ENCODE measurements around the gene HEPACAM2.
A peak's percentile ranks its signal among the peaks of the same experiment; 100 is the strongest.

The HEPACAM2 gene

DNA sequence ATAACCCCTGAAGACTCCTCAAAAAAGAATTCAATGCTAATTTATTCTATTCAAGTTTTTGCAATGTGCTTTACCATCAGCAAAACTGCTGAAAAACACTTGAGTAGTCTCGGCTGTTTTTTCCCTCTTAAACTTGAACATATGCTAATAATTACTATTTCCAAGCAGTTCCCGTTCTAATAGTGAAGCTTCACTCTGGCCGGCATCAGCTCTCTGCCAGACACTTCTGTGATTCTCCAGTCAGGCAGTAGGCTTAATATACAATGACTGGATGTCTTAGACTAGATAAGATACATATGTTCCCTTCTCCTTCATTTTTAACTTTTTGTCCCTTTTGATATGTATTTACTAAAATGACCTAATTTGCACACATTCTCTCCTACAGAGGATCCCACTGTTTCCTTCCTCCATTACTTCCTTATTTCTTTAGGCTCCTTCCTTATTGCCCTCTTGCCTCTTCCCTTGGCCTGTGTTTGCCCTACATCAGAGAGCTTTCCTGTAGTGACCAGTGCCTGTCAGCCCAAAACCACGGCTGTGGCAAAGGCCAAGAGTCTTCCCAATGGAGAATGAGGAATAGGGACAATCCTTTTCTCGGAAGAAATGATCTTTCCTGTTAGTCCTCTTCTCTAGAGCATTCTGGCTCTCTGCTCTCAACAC lies 23.5 kb downstream of the HEPACAM2 start:
- FAIRE-seq, result no peak

DNA sequence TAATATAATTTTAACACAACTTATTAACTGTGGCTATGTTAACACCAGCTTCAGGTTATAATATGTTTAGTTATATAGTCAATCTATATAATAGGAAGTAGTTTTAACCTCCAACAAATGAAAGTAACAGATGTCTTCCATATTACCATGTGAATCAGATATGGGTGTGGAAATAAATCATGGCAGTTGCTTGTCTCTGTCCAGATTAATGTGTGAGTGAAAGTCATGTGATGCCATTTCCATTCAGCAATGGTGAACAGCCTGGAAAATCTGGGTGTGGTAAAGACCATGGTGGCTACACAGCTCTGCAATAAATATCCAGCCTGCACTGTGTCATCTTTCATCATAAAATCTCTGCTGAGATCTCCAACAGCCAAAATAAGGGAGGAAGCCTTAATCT lies 27.8 kb downstream of the HEPACAM2 start:
- no peak for FAIRE-seq

DNA sequence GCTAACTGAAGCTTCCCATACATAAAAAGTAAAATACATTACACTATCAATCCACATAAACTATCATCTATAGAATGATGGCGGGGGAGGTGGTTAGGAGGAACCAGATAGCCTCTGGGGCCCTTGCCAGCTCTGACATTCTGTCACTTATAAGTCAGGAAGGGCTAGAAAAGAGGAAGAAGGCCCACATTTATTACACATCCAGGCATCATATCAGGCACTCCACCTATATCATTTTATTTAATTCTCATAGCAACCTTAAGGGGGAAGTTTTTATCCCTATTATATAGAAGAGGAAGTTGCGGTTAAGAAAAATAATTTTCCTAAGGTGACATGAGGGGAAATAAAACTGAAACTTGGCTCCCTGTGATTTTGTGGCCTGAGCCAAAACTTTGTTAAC lies 29.9 kb downstream of the HEPACAM2 start:
- no peak for FAIRE-seq

DNA sequence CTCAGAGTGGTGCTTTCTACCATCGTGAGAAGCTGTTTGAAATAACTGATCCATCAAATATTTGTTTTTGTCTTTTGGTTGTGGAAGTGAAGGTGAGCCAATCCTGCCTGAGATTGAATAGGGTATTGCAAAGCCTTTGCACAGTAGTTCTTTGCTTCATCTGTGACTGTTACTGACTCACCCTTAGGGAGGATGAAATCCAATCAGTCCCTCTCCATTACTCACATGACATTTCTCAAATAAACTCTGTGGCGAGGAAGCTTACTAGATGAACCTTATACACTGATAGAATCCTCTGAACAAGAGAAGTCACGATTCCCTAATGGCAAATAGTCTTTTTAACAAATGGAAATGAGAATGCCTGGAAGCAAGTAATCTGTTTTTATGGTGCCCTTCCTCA lies 31.9 kb downstream of the HEPACAM2 start:
- FAIRE-seq, result no peak

DNA sequence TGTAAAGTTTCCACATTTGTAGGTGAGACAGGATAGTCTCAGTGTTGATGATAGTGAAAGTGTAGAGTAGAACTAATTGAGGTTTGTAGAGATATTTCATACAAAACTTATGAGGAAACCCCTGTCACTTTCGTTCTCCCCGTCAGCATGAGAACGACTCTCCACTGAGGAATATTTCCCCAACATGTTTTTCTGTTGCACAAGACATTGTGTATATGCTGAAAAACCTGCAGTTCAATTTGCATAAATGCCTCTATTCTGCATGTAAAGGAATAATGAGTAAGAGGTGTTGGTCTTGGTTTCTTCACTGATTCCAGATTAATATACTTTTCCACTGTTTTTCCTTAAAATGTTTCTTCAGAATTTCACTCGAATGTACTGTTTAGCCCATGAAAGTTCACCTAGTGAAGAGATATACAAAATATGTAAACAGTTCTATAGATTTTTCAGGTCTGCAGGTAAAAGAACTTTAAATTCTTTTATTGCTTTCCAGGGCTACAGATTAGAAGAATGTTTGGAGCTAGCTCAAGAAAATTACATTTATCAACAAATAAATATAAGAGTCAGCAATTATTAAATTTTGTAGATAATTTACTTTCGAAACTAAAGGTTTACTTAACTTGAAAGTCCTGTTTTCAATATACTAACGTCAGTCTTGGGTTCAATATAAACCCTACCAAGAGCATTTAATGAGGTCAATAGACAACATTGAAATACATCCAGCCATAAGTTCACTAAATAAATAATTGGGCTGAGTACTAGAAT lies 37.2 kb downstream of the HEPACAM2 start:
- FAIRE-seq, result no peak

DNA sequence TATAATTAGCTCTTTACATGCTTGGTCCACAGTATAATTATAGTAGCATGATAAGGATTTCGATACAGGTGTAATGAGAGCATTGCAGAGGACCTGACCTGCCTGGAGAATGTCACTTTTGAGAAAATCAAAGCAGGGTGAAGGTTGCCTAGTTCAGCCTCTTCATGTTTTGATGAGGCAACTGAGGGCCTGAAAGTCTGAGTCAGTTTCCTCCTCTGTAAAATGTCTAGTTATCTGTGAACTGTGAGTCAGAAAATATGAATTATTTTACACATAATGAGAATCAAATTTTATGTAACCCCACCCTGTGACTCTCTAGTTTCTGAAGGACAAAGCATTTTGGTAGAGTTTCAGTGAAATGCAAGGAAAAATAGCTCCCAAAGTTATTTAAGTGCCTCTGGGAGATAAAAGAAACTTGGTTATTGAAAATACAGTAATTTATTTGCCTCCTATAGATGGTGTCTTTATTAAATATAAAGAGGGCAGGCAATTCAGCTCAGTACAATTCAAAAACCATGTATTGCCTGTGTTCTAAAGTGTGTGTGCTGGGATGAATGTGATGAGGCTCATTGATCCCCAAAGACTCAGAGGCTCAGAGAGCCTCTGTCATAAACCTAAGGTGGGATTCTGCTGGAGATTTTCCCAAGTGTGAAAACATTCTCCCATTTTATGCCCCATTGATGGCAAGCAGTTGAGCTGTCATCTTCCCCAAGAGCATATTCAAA lies 40.8 kb downstream of the HEPACAM2 start:
- FAIRE-seq, result no peak

DNA sequence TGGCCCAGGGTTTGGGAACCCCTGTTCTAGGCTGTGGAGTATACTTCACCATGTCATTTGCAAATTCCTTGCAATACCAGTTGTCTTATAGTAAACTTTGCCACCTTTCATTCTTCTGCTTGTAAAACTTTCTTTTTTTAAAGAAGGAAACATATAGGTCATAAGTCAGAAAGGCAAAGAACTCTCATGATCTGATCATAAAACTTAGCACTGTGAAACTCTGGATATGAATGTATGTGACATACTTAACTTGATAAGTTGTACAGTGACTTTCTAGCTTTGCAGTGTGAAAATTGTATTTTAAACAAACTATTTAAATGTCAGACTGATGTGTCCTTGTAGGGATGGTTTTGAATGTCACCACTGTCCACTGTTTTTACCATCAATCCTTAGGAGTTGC lies 47.1 kb downstream of the HEPACAM2 start:
- no peak for FAIRE-seq

DNA sequence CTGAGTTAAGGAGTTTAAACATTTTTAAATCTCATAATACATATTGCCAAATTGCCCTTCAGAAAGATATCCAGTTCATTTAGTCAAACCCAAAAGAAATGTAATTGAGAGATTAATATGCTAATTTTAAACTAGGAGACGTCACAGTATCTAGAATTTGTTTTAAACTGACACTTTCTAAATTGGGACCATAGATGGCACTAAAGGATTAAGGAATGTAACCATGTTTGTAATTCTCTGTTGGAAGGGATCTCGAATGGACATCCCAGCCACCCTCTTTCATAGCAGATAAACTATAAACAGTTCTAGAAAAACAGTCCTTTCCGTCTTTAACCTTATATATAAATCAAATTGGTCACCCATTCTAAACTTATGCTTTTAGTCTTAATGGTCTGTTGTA lies 48.1 kb downstream of the HEPACAM2 start:
- peak; percentile 87 for FAIRE-seq

DNA sequence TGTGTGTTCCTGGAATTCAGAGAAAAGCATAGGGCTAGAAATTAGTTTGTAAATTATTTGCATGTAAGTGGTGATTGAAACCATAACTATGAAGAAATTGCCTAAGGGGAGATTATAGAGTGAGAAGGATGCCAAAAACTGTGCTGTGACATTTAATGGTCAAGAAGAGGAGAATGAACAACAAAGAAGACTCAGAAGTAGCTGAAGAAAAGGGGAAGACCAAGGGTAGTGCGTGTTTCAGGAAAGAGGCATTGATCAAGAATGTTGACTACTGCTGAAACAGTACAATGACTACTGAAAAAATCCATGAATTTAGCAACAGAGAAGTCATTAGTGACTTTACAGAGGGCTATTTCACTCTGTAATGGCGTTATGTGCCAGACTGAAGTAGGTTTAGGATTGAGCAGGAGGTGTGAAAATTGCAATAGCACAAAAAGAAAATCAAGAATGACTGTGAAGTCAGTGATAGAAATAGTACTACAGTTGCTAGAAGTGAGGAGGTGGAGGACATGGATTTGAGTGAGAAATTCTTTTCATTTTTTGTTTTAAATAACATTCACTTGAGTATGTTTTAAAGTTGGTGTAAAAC lies 49.2 kb downstream of the HEPACAM2 start:
- no peak for FAIRE-seq

DNA sequence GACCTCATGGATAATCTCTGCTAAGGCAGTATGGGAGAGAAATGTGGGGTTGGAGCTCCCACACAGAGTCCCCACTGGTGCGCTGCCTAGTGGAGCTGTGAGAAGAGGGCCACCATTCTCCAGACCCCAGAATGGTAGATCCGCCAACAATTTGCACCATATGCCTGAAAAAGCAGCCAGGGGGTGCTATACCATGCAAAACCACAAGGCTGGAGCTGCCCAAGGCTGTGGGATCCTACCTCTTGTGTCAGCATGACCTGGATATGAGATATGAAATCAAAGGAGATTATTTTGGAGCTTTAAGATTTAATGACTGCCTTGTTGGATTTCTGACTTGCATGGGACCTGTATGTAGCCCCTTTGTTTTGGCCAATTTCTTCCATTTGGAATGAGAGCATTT lies 51.0 kb downstream of the HEPACAM2 start:
- no peak for FAIRE-seq

DNA sequence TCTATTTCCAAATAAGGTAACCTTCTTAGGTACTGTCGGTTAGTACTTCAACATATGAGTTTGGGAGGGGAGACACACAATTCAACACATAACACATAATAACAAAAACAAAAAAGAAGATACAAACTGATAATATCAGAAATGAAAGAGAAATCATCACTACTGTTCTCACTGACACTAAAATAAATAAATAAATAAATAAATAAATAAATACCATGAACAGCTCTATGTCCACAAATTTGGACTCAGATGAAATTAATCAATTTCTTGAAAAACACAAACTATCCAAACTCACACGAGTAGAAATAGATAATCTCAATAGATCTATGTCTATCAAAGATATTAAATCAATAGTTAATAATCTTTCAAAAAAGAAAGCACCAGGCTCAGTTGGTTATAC lies 53.6 kb downstream of the HEPACAM2 start:
- peak; percentile 16 for FAIRE-seq

DNA sequence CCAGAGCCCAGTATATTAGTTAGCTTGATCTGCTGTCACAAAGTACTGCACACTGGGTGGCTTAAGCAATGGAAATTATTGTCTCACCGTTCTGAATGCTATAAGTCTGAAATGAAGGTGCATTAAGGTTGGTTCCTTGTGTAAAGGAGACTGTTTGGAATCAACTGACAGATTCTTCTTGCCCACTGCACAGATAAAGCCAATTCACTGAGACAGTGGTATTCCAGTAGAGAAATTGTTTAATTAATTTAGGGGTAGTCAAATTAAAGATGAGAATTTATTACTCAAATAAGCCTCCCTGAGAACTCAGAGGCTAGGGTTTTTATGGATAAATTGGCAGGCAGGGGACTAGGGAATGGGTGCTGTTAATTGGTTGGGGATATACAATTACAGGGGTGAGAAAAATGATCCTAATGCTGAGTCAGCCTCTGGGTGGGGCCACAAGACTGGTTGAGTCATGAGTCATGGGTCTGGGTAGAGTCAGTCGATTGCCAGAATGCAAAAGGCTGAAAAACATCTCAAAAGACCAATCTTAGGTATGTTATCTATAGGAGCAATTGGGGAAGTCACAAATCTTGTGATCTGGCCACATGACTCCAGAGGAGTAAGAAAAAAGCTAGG lies 54.6 kb downstream of the HEPACAM2 start:
- FAIRE-seq, result no peak

DNA sequence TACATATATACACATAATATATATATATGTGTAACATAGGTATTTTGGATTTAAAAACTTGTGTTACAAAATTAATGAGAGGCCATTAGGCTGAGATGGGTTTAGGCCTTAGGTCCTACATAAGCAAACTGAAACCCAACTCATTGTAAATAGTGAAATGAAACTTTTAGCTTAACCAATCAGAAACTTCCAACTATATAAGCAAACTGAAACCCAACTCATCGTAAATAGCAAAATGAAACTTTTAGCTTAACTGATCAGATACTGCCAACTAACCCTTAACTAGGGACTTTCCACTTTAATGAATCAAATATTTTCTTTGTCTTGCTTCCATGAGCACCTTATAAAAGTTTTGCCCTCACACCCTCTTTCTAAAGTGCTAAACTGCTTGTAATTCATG lies 60.8 kb downstream of the HEPACAM2 start:
- FAIRE-seq, result no peak

DNA sequence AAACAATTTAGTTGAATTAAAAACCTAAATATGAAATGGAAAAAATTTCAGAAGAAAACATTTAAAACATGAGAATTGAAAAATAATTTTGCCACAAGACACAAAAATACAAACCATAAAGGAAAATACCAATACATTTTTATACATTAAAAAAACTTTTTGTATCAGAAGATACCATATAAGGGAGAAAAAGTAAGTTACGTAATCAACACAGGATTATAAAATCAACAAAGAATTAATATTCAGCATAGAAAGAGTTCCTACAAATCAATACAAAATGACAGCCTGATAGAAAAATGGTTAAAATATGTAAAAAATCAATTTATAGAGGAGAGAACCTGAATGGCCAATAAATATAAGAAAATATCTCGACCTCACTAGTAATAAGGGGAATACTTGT lies 61.5 kb downstream of the HEPACAM2 start:
- FAIRE-seq, result peak; percentile 95

DNA sequence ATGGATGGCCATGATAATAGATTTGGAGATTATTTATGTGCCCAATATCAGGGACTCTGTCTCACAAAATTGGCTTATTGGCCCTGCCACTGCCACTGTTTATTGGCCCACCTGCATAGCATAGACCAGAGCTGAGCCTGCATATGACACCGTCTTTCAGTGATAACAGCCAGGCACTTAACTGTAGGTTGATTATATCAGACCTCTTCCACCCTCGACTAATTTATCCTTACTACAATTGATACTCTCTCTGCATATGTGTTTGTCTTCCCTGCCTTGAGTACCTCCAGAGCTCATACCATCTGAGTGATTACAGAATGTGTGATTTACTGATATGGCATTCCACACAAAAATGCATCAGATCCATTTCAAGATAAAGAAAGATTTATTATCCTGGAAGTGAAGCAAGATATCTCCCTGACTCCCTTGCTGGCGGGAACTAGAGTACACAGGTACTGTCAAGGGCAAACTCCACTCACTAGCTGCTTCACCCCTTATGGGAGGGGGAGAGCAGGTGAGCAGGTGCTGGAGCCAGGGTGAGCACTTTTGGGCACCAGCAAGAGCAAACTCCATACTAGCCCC lies 65.0 kb downstream of the HEPACAM2 start:
- FAIRE-seq, result no peak

DNA sequence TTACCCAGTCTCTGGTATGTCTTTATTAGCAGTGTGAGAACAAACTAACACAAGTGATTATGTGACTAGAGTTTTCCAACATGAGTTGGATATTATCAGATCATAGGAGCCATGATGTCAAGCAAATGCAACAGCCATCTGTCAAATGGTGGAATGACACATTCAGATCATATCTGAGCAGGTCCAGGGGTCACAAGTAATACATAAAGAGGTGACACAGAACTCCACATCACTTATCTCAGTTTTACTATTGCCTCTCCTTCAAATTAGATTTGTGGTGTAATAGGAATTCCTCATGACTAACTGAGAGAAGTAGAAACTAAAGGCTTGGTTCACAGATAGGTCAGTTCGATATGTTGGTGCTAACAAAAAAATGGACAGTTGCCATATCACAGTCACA lies 65.9 kb downstream of the HEPACAM2 start:
- FAIRE-seq, result no peak

DNA sequence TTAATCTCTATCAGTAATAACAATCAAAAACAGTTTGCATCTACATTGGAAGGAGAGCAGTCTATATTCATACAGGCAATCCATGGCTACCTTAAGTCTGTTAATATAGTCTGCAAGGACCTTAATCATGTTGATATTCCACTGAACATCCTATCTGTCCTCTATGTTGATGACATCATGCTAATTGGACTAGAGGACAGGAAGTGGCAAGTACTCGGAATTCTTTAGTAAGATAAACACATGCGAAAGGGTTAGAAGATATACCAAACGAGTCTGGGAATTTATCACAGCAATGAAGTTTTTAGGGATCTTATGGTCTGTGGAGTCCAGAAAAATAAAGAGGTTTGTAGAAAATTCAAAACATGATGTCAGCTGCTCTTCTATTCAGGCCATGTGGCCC lies 66.8 kb downstream of the HEPACAM2 start:
- no peak for FAIRE-seq

DNA sequence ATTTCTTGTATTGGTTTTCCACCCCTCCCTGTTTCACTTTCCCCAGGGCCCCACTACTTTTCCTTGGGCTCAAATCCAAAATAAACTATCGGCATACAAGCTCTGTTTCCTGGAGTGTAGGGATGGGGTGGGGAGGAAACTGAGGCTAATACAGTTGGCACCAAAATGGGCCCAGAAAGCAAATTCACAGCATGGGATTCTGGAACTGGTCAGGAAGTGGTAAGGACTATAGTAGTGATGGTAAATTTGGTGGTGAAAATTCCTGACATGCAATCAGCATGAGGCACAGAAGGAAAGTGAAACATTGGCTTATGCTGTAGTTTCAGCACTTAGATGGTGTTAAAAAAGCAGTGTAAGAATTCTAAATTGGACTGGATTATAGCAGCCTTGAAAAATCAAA lies 69.4 kb downstream of the HEPACAM2 start:
- no peak for FAIRE-seq

DNA sequence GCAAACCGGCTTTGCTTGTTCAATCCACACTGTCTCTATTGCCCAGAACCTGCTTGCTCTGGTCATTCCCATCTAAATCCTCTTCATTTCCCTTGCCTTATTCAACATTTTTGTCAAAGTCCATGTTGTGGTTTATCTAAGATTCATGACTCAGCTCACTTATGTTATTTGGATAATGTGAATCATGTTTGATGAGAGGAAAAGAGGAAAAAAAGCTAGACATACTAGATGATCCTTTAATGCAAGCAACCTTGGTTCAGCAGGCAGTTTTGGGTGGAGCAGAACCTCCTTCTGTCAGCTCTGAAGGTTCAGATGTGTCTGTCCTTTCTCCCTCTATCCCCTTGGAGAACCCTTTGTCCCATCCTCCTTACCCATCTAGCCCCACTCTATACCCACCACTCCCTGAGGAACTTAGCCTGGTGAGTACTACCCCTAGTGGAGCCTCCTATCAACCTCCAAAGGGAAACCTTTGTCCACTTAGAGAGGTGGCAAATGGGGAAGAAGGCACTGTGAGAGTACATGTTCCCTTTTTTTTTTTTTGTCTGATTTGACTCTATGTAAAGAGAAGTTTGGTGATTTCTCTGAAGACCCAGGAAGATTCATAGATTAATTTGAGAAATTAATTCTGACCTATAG lies 76.0 kb downstream of the HEPACAM2 start:
- no peak for FAIRE-seq

DNA sequence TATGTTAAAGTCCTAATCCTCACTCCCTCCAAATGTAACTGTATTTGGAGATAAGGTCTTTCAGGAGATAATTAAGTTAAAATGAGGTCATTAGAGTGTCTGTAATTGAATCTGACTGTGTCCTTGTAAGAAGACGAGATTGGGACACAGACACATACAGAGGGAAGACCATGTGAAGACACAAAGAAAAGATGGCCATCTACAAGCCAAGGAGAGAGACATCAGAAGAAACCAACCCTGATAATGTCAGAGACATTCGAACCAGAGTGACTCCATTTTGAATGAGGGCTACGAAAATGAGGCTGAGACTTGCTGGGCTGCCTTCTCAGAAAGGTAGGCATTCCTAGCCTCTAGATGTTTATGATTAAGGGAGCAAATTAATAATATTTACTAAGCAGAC lies 77.5 kb downstream of the HEPACAM2 start:
- FAIRE-seq, result no peak

DNA sequence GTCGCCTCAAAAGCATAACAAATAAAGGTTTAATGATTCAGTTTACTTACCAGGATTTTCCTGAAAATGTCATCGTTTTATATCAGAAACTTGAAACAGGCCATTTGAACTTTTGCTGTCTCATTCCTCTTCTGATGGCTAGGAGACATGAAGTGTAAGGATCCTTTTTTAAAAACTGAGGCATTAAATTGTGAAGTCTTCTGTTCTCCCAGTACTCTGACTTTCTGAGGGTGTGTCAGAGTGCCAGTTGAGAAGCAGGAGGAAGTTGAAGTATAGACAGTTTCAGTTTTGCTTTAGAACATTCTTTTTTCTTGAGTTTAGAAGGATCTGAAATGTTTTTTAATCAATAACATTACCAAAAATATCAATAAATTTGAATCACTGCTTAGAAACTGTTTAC lies 78.1 kb downstream of the HEPACAM2 start, which contains the start of gene SAMD9L:
TSS of gene SAMD9L (minus strand) at position 242 of the 400 bp plus-strand sequence. CDS start 12,414 bp downstream, outside the sequence.
- FAIRE-seq, result no peak

DNA sequence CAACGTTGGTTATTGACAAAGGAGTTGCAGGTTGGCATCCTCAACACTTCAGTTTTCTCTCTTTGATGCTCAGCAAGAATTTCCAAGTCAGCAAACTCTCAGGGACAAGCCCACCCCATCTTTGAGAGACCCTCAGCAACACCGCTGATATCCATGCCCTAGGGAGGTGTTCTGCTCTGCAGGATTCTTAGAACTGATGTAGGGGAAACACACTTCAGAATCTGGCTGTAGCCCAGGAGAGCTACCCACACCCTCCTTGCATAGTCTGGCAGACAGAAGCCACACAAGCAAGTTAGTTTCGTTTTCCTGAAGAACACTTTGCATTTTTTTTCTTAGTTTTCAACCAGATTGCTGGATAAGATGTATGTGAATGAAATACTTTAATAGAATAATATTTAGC lies 78.9 kb downstream of the HEPACAM2 start:
- peak; percentile 78 for FAIRE-seq
